GM23338 (cell line): Measurements from ENCODE around the gene RAB6A. TPM values are rescaled to one million over a fixed set of nuclear protein-coding genes. Genes with fewer than 3 reads are reported as not detected.

Experiments used
- ATAC-seq: fragments of 200-7000 bp; cut with Tn5 transposase; 3 replicates; pipeline ENCODE4 v1.9.1; 2020
- DNase-seq: peaks from one replicate; pipeline ENCODE4 v3.0.0-alpha.2; 2015; ENCODE audit warnings: low spot score
- H2AFZ ChIP-seq: fragments of 200-600 bp; sonication (generic); 2 replicates; pipeline ENCODE4 v1.8.0; 2016; ENCODE audit warnings: antibody characterized with exemption, mild to moderate bottlenecking, moderate library complexity
- H3F3A ChIP-seq: fragments of 200-600 bp; sonication (generic); replicated peaks from 2 replicates; pipeline ENCODE4 v1.8.0; 2017; ENCODE audit warnings: antibody characterized with exemption, mixed run types, low read depth
- H3K27ac ChIP-seq: fragments of 200-600 bp; sonication (generic); 2 replicates; pipeline ENCODE4 v1.6.1; 2016; ENCODE audit warnings: low read depth
- H3K27me3 ChIP-seq: fragments of 200-600 bp; sonication (generic); 2 replicates; pipeline ENCODE4 v1.8.0; 2016; ENCODE audit warnings: mild to moderate bottlenecking, mixed run types, moderate library complexity; ENCODE audit not compliant: insufficient read depth
- H3K36me3 ChIP-seq: fragments of 200-600 bp; sonication (generic); 2 replicates; pipeline ENCODE4 v1.8.0; 2016; ENCODE audit warnings: mild to moderate bottlenecking; ENCODE audit not compliant: insufficient read depth
- H3K4me1 ChIP-seq: fragments of 200-600 bp; sonication (generic); 2 replicates; pipeline ENCODE4 v1.8.0; 2016; ENCODE audit warnings: mild to moderate bottlenecking, moderate library complexity; ENCODE audit not compliant: insufficient read depth
- H3K4me2 ChIP-seq: fragments of 200-600 bp; sonication (generic); 2 replicates; pipeline ENCODE4 v1.7.1; 2017; ENCODE audit warnings: mixed run types
- H3K4me3 ChIP-seq: fragments of 200-600 bp; sonication (generic); 2 replicates; pipeline ENCODE4 v1.6.1; 2016; ENCODE audit warnings: mixed run types
- H3K79me2 ChIP-seq: fragments of 200-600 bp; sonication (generic); replicated peaks from 2 replicates; pipeline ENCODE4 v1.8.0; 2017; ENCODE audit warnings: mild to moderate bottlenecking; ENCODE audit not compliant: insufficient read depth
- H3K9me2 ChIP-seq: fragments of 200-600 bp; sonication (generic); 2 replicates; pipeline ENCODE4 v1.8.0; 2017; ENCODE audit not compliant: insufficient read depth
- H4K20me1 ChIP-seq: fragments of 200-600 bp; sonication (generic); replicated peaks from 2 replicates; pipeline ENCODE4 v1.8.0; 2017; ENCODE audit warnings: mild to moderate bottlenecking; ENCODE audit not compliant: insufficient read depth
- H3K27ac Mint-ChIP-seq: 2 replicates; pipeline ENCODE4 v1.8.0; 2020; ENCODE audit warnings: inconsistent platforms, mild to moderate bottlenecking, moderate library complexity, mixed read lengths
- H3K27me3 Mint-ChIP-seq: 3 replicates; pipeline ENCODE4 v1.8.0; 2022; ENCODE audit warnings: low read depth, mild to moderate bottlenecking, moderate library complexity, mixed read lengths, inconsistent platforms; ENCODE audit not compliant: insufficient read depth, poor library complexity
- H3K36me3 Mint-ChIP-seq: 3 replicates; pipeline ENCODE4 v1.8.0; 2021; ENCODE audit warnings: low read depth, mild to moderate bottlenecking, inconsistent platforms, moderate library complexity, mixed read lengths
- H3K4me1 Mint-ChIP-seq: 3 replicates; pipeline ENCODE4 v1.8.0; 2020; ENCODE audit warnings: mild to moderate bottlenecking, inconsistent platforms, mixed read lengths
- H3K4me3 Mint-ChIP-seq: 3 replicates; pipeline ENCODE4 v1.8.0; 2021; ENCODE audit warnings: moderate library complexity, mild to moderate bottlenecking, inconsistent platforms, mixed read lengths
- H3K9me3 Mint-ChIP-seq: 3 replicates; pipeline ENCODE4 v1.8.0; 2020; ENCODE audit warnings: moderate library complexity, mild to moderate bottlenecking, inconsistent platforms, mixed read lengths
- CTCF ChIP-seq, 2 experiments: fragments of 200-600 bp in 1 of 2; sonication (generic) in 1 of 2; conservative IDR thresholded peaks; 2 replicates each; pipeline versions ENCODE4 v1.5.1 to v1.6.1; 2016 to 2017; ENCODE audit warnings: antibody characterized with exemption in 2 of 2, low read depth in 2 of 2, mild to moderate bottlenecking in 2 of 2, moderate library complexity in 1 of 2
- EZH2 ChIP-seq: fragments of 200-600 bp; sonication (generic); IDR thresholded peaks from one replicate; pipeline ENCODE4 v1.8.0; 2017; ENCODE audit warnings: antibody characterized with exemption, mild to moderate bottlenecking, low read depth; ENCODE audit not compliant: unreplicated experiment
- EZH2phosphoT487 ChIP-seq: fragments of 200-600 bp; sonication (generic); IDR thresholded peaks from one replicate; pipeline ENCODE4 v1.8.1; 2018; ENCODE audit warnings: antibody characterized with exemption; ENCODE audit not compliant: unreplicated experiment
- JUNB ChIP-seq: IDR thresholded peaks from one replicate; pipeline ENCODE4 v1.6.1; 2016; ENCODE audit warnings: antibody characterized with exemption; ENCODE audit not compliant: unreplicated experiment
- NANOG ChIP-seq: IDR thresholded peaks from 2 replicates; pipeline ENCODE4 v1.6.1; 2016; ENCODE audit warnings: antibody characterized with exemption, borderline replicate concordance
- REST ChIP-seq: IDR thresholded peaks from one replicate; pipeline ENCODE4 v1.6.1; 2018; ENCODE audit warnings: antibody characterized with exemption; ENCODE audit not compliant: unreplicated experiment
- ZNF331 ChIP-seq: fragments of 250-450 bp; sonication (Bioruptor Pico); IDR thresholded peaks from 2 replicates; pipeline ENCODE4 v1.5.0; 2020; ENCODE audit warnings: low read depth, mild to moderate bottlenecking, moderate library complexity
- ZNF462 ChIP-seq: fragments of 250-450 bp; sonication (Bioruptor Pico); IDR thresholded peaks from 2 replicates; pipeline ENCODE4 v1.5.0; 2020; ENCODE audit warnings: mild to moderate bottlenecking, moderate library complexity
- polyA plus RNA-seq: library from polyadenylated mRNA; unstranded; fragments of >200 nt; fragmentation: Nextera tagmentation; extraction: Ambion mirVana; gene quantifications from 2 replicates; pipeline ENCODE4 v1.2.1, GENCODE V29; 2016
- total RNA-seq: library from RNA; depleted of rRNA; stranded (reverse); fragments of >200 nt; shearing (Covaris generic); gene quantifications from 2 replicates; pipeline ENCODE4 v1.2.3, GENCODE V29; 2014

The RAB6A gene
- total and polyA plus RNA-seq, 2 experiments from 2014 or later, result 61.1 to 127 TPM

GRCh38 chr11:73671701-73672100, 89.2 kb downstream of the RAB6A start (continued):
- no peak for TF ChIP-seq EZH2

- DNase-seq, result no peak
- H3K9me3 Mint-ChIP-seq, result no peaks in the 10 kb centered on the region
- Histone ChIP-seq H3K9me2 (no peaks in the 10 kb centered on the region), H3K27me3 (no peaks in the 10 kb centered on the region), H3K4me2 (no peak overlapping the region), H3F3A (0 out of 2 replicates have a peak, but pooled peaks cover 2% of the 10 kb centered on the region), H3K27ac (no peak overlapping the region), H3K79me2 (no peaks in the 10 kb centered on the region), H2AFZ (no peak overlapping the region), H3K4me1 (no peaks in the 10 kb centered on the region), H4K20me1 (no peaks in the 10 kb centered on the region; the same call in 1 of the 2 replicates), H3K4me3 (no peak overlapping the region), H3K36me3 (no peaks in the 10 kb centered on the region)
- H3K4me1 Mint-ChIP-seq, result no peaks in the 10 kb centered on the region
- H3K36me3 Mint-ChIP-seq, result no peaks in the 10 kb centered on the region
- ATAC-seq, result no peak
- peaks cover 3% of the 10 kb centered on the region for H3K27me3 Mint-ChIP-seq
- H3K4me3 Mint-ChIP-seq, result no peak overlapping the region
- TF ChIP-seq EZH2phosphoT487, result no peak
- TF ChIP-seq NANOG, result no peak
- no peak for TF ChIP-seq ZNF331 (CRISPR knock-in tag)
- TF ChIP-seq ZNF462 (CRISPR knock-in tag), result no peak
- TF ChIP-seq CTCF (conservative IDR thresholded peaks at IDR 0.05; ENCODE audit: low read depth in 2 of 2), result no peak
- TF ChIP-seq JUNB, result no peak
- TF ChIP-seq REST, result no peak
- H3K27ac Mint-ChIP-seq, result no peak overlapping the region
Measured at GRCh38 chr11:73670808-73671207, 90.1 kb downstream of the RAB6A start.
